K562 (cell line): ENCODE data around the gene PRAMEF33.
"Not testable (repeated sequence)": the region's sequence is repeated elsewhere in the genome, so short reads cannot be mapped to it uniquely, and the experiment has no call there.

Source experiments
- DPF2 ChIP-seq: fragments of 450-650 bp; IDR thresholded peaks from 2 replicates; pipeline ENCODE4 v1.6.1; 2016
- NR3C1 ChIP-seq: sonication (generic); formaldehyde crosslinking; IDR thresholded peaks from 2 replicates; pipeline ENCODE4 v1.8.1; 2022; ENCODE audit warnings: missing genetic modification reagents

GRCh38 chr1:13315281-13315680 is 11.9 kb downstream of the PRAMEF33 start, which contains the start of gene PRAMEF15:
- TF ChIP-seq DPF2; NR3C1 (CRISPR knock-in tag): not testable (repeated sequence)
